Measurements from ENCODE around the gene EPHA6. TPM values are rescaled to one million over a fixed set of nuclear protein-coding genes. Genes with fewer than 3 reads are reported as not detected.

EPHA6 gene
- total RNA-seq, 1 experiment from 2014 or later = 2.7 TPM

GRCh38 chr3:97057365-97057764 is 243.0 kb downstream of the EPHA6 start:
- no TSS peak for BruUV-seq (replicated peaks)
- no peak for TF ChIP-seq CTCF (IDR thresholded peaks at IDR 0.05; ENCODE audit: insufficient read depth in 1 of 2, low read depth in 1 of 2, low read length in 1 of 2, severe bottlenecking in 1 of 2, unreplicated experiment in 1 of 2)

GRCh38 chr3:97059168-97059567 is 244.8 kb downstream of the EPHA6 start:
- BruUV-seq (replicated peaks) = no TSS peak
- no peaks in the 10 kb centered on the region for H3K36me3 Mint-ChIP-seq (ENCODE audit: insufficient read depth, unreplicated experiment)
- Histone ChIP-seq H3K9me3 (no peaks in the 10 kb centered on the region), H3K27me3 (replicated peaks; ENCODE audit: control insufficient read depth, insufficient read depth, low read length) (no peaks in the 10 kb centered on the region), H3K36me3 (ENCODE audit: control insufficient read depth, insufficient read depth, low read length) (no peaks in the 10 kb centered on the region), H3K4me1 (no peaks in the 10 kb centered on the region), H3K4me3 (ENCODE audit: low read depth, low read length) (no peak overlapping the region)
- POLR2A ChIA-PET = no interaction called here
- no peaks in the 10 kb centered on the region for H3K9me3 Mint-ChIP-seq (ENCODE audit: unreplicated experiment)
- TF ChIP-seq CTCF (IDR thresholded peaks at IDR 0.05; ENCODE audit: insufficient read depth in 1 of 2, low read depth in 1 of 2, low read length in 1 of 2, severe bottlenecking in 1 of 2, unreplicated experiment in 1 of 2) = no peak
- CTCF ChIA-PET = no interaction called here
- H3K4me1 Mint-ChIP-seq (ENCODE audit: low read depth, unreplicated experiment) = no peaks in the 10 kb centered on the region
- H3K27me3 Mint-ChIP-seq (ENCODE audit: insufficient read depth, unreplicated experiment) = no peaks in the 10 kb centered on the region
- DNase-seq = no peak
- no peak overlapping the region for H3K4me3 Mint-ChIP-seq (ENCODE audit: unreplicated experiment)
- no peak overlapping the region for H3K27ac Mint-ChIP-seq (ENCODE audit: unreplicated experiment)
- intact Hi-C loops (cut with micrococcal nuclease; ENCODE audit: unreplicated experiment) = no loop called here

More at GRCh38 chr3:97057365-97057764, 243.0 kb downstream of the EPHA6 start:
- ChIA-PET POLR2A (no interaction called here), CTCF (no interaction called here)
- Mint-ChIP-seq H3K4me3 (ENCODE audit: unreplicated experiment) (no peak overlapping the region), H3K4me1 (ENCODE audit: low read depth, unreplicated experiment) (no peaks in the 10 kb centered on the region), H3K27ac (ENCODE audit: unreplicated experiment) (no peak overlapping the region), H3K27me3 (ENCODE audit: insufficient read depth, unreplicated experiment) (no peaks in the 10 kb centered on the region), H3K9me3 (ENCODE audit: unreplicated experiment) (no peaks in the 10 kb centered on the region), H3K36me3 (ENCODE audit: insufficient read depth, unreplicated experiment) (no peaks in the 10 kb centered on the region)
- Histone ChIP-seq H3K4me1 (no peaks in the 10 kb centered on the region), H3K4me3 (ENCODE audit: low read depth, low read length) (no peak overlapping the region), H3K9me3 (no peaks in the 10 kb centered on the region), H3K27me3 (replicated peaks; ENCODE audit: control insufficient read depth, insufficient read depth, low read length) (no peaks in the 10 kb centered on the region), H3K36me3 (ENCODE audit: control insufficient read depth, insufficient read depth, low read length) (no peaks in the 10 kb centered on the region)
- no peak for DNase-seq
- intact Hi-C loops (cut with micrococcal nuclease; ENCODE audit: unreplicated experiment) = no loop called here

GRCh38 chr3:97066531-97066930 is 252.1 kb downstream of the EPHA6 start:
- no peaks in the 10 kb centered on the region for H3K36me3 Mint-ChIP-seq (ENCODE audit: insufficient read depth, unreplicated experiment)
- H3K27me3 Mint-ChIP-seq (ENCODE audit: insufficient read depth, unreplicated experiment) = no peaks in the 10 kb centered on the region
- CTCF ChIA-PET = no interaction called here
- no peak for DNase-seq
- no peak for TF ChIP-seq CTCF (IDR thresholded peaks at IDR 0.05; ENCODE audit: insufficient read depth in 1 of 2, low read depth in 1 of 2, low read length in 1 of 2, severe bottlenecking in 1 of 2, unreplicated experiment in 1 of 2)
- H3K9me3 ChIP-seq = no peaks in the 10 kb centered on the region
- H3K36me3 ChIP-seq (ENCODE audit: control insufficient read depth, insufficient read depth, low read length) = no peaks in the 10 kb centered on the region
- POLR2A ChIA-PET = no interaction called here
- no peaks in the 10 kb centered on the region for H3K27me3 ChIP-seq (replicated peaks; ENCODE audit: control insufficient read depth, insufficient read depth, low read length)
- H3K4me3 ChIP-seq (ENCODE audit: low read depth, low read length) = no peak overlapping the region
- H3K4me1 Mint-ChIP-seq (ENCODE audit: low read depth, unreplicated experiment) = no peaks in the 10 kb centered on the region
- intact Hi-C loops (cut with micrococcal nuclease; ENCODE audit: unreplicated experiment) = no loop called here
- BruUV-seq (replicated peaks) = no TSS peak
- H3K9me3 Mint-ChIP-seq (ENCODE audit: unreplicated experiment) = no peaks in the 10 kb centered on the region
- H3K27ac Mint-ChIP-seq (ENCODE audit: unreplicated experiment) = no peak overlapping the region
- H3K4me3 Mint-ChIP-seq (ENCODE audit: unreplicated experiment) = no peak overlapping the region
- no peaks in the 10 kb centered on the region for H3K4me1 ChIP-seq

Measured in Caco-2 (cell line).